Kidney glomerular epithelial cell (primary cell): ENCODE data around the gene ARID5B.

Experiments used
- DNase-seq: peaks from one replicate; lab custom pipeline; 2025; lab: John Stamatoyannopoulos, UW

ARID5B gene

DNA sequence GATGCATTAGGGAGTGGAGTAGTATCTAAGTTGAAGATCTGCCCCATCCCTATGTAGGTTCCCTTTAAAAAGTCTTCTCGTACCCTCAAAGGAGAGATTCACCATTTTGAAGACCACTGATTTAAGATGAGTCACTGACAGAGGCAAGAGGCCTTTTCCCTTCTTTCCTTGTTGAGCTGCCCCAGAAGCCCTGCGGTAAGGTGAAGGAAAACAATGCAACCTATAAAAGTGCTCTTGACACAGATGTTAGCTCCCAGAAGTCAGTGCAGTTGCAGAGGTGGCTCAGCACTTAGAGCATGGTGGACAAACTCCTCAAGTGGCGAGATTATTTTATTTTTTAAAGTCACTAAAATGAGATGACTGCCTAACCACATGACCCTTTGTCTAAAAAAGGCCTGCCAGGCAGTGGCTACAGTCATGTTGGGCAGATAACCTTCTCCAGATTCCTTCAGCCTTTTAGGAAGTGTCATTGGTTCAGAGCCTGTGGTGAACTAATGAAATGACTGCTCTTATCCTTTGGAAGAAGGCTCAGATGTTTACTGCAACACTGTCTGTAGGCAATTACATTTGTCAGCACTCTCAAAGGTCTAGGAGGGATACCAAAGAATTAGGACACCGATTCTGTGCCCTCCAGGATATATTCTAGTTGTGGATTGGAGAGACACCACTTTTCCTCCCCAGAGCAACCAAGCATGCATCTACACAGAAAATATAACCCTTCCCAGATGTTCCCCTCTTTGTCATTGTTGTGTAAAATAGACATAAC is 88.7 kb downstream of the ARID5B start:
- DNase-seq = no peak

DNA sequence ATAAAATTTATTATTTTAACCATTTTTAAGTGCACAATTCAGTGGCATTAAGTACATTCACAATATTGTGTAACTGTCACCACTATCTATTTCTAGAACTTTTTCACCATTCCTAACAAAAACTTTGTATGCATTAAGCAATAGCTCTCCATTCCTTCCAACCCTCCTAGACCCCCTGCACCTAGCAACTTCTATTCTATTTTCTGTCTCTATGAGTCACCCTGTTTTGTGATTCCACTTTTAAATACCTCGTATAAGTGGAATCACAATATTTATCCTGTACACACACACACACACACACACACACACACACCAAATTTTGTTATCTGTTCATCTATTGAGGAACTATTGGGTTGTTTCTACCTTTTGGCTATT is 89.2 kb downstream of the ARID5B start:
- DNase-seq = no peak

DNA sequence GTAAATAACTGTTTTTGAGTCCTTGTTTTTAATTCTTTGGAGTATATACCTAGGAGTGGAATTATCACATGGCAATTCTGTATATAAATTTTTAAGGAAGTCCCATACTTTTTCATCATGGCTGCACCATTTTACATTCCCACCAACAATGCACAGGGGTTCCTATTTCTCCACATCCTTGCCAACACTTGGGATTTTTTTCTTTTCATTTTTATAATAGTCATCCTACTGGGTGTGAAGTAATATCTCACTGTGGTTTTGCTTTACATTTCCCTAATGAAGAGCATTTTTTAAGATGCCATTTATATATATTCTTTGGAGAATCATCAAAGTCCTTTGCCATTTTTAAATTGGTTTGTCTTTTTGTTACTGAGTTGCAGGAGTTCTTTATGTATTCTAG is 89.7 kb downstream of the ARID5B start:
- no peak for DNase-seq

DNA sequence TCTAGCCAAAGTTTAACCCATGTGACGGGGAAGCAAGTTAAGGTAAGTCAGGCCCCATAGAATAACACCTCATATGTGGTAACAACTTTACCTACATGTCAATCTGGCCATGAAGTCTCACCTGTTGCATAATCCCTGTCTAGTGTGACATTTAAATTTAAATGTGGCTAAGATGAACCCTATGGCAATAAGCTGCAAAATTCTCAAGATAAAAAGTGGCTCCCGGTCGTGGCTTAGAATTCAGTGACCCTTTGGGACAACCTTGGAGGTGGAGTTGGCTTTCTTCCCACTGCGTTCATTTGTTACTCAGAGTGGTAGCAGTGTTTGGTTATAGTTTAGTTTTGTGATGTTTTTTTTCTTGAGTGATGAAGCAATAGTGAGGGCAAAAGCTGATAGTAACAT is 90.6 kb downstream of the ARID5B start:
- DNase-seq = no peak

DNA sequence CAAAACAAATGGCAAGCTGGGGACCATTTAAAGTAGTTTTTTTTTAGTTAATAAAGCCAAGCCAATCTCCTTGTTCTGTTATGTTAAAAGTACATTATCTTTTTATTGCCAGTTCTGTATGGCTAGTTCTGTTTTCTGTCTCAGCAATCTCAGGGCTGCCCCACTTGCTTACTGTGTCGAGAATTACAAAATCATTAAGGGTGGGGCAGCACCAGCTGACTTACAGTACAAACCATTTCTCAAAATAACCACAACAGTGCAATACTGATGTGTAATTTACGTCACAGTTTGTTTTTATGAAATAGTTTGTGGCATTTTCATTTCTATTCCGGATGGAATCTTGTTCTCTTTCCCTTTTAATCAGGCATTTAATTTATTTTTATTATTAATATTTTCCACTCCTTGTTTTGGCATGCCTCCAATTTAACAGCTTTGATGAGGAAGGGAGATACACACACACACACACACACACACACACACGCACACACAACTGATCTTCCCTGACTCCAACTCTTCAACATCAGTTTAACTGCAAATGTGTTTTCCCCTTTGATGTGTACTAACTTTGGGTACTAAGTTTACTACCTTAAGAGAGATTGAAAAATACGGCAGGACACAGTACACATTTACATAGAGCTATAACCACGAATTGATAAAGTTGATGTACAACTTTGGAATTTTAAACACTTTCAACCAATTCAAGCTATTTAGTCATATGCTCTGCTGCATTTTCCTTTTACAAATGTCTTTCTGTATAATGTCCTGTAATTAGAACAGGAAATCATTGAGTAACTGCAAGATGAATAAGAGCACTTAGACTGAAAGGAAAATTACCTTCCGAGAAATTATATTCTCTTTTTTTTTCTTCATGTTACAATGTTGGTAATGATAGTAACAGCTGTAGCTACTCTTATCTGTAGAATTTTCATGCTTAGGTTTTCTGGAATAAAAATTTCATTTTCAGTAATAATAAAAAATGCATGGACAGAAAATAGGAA is 91.5 kb downstream of the ARID5B start:
- DNase-seq = no peak

DNA sequence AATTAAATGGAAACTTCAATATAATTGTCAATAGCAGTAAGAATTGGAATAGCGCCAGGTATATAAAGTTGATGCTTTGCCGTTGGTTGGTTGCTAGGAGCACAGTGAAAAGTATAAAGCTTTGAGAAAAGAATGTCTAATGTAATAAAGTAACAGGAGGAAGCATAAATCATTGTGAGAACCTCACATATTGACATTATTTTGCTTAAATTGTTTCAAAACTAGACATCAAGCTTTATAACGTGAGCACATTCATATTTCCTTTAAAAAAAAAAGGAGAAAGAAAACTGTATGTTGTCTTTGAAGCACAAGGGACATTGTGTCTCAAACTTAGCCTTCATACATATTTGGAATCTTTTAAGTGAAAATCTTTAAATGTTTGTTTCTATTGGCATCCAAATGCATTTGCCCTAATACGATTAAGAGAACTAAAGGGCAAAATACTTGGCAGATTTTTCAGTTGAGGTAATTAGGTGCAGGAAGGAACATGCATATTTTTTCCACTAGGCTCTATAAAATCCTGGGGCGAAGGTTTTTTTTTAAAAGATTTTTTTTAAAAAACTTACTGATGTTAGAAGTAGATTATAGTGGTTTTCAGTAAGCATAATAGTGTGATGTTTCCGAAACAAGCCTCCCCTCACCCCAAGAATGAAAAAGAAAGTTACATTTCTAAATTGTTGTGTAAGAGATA is 92.4 kb downstream of the ARID5B start:
- DNase-seq = no peak

DNA sequence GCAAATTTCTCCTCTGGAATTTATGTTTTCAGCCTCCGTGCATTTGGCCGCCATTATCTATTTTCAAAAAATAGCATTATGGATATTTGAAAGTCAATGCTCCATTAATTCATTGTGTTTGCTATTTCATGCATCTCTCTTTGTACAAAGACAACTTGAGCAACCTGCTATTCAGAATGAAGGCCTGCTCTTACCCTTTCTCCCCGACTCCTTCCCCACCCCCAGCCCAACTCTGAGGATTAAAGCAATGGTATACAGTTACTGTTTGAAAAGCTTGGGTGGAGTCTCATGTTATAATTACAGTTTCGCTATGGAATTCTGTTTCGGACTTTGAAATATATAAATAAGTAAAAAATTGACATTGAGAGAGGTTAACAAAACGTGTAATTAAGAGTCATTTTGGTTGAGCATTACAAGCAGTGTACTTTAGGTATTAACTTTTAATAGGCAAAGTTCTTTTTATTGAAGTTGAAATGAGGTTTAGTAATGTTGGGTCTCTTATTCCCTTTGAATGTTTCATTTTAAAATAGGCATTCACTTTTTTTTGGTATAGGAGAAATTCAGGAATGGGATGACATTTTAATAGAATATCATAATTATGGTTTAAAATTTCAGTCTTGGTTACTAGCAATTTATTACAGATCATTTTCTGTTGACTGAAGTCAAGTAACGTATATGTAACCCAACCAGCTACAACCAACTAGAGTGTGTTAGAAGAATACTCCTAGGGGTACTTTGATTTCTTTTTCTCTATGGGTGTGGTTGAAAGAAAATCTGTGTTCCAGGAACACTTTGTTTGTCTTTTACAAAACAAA is 93.1 kb downstream of the ARID5B start:
- DNase-seq = no peak

DNA sequence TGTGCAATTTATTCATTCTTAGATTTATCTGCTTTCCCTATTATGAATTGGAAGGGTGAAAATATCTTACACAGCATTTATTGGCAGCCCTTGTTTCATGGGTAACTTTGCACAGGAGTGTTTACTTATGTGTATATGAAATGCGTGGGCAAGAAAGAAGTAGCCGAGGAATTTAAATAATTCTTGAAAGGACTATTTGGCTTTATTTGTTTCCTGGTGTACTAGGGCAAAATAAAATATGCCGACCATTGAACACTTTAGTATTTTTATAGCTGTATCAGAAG is 93.7 kb downstream of the ARID5B start:
- no peak for DNase-seq

DNA sequence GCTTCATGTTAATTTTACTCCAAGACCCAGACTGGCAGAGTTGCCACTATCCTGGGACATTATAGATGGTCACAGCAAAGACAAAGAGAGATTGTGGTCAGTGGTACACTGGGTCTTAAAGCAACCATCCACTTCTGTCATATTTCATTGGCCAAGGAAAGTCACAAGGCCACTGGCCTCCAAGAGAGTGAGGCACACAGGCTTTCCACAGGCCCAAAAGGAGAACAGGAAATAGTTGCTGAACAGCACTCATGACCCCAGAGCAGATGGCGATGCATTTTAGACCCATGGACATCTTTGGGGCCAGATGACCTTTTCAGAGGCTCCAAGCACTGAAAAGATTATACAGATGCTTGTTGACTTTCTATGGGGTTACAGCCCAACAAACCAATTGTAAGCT is 97.4 kb downstream of the ARID5B start:
- no peak for DNase-seq

DNA sequence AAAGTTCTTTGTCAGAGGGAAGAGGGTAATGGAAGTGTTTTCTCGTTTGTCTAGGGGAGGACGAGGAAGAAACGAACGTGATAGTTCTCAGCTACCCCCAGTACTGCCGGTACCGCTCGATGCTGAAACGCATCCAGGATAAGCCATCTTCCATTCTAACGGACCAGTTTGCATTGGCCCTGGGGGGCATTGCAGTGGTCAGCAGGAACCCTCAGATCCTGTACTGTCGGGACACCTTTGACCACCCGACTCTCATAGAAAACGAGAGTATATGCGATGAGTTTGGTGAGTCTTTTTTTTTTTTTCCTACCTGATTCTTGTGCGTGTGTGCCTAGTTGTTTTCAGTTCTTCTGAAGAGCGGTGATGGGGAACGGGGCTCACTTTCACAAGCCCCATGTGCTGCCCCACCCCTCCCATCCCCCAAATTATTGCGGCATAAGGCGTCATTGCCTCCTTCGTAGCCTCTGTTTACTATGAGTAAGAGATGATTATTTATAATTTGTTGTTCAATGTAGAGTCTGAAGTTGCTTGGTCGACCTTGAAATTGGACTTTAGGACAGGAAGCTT is 98.6 kb downstream of the ARID5B start:
- no peak for DNase-seq

DNA sequence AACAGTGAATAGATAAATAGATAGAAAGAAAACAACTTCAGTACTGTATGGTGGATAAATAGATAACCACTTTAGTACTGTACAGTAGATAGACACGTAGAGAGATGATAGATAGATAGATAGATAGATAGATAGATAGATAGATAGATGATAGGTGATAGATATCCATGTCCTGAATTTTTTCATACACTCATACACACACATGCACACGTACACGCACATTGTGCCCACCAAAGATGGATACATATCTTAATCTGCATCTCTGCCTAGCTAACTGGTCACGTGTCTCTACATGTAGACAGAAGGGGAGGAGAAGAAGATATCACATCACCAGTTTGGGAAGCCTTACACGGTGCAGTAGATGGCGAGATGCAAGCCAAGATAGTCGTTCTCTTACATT is 99.2 kb downstream of the ARID5B start:
- no peak for DNase-seq

DNA sequence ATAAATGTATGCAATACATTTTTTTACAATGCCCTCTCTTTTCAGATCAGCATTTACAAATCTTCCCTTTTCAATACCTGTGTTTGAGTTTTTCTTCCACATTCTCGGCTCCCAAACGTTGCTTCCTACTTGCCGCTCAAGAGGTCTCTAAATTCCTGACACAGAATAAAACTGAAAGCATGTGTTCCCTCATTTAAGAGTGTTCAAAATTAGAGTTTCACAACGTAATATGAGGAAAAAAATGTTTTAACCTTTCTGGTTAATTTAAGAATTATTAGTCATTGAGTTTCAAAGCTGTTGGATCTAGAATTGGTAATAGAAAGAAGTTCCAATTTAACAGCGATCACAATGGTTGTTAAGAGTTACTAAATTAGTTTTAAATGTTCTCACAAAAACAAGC is 100.4 kb downstream of the ARID5B start:
- DNase-seq = no peak

DNA sequence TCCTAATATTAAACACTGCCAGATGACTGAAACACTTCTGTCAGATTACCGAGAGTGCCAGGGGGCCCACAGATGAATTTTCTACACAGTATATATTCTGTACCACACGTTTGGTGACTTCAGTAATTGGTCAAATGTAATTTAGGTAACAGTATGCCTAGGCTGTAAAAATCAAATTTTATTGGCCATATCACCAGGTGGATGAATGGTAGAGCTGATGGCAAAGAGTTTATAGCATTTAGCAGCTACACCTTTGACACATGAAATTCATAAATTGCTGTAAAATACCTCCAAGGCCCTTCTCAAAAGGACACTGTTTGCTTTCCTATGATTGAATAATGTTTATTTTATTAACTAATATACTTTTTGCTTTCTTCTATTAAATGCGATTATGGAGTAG is 101.3 kb downstream of the ARID5B start:
- no peak for DNase-seq

DNA sequence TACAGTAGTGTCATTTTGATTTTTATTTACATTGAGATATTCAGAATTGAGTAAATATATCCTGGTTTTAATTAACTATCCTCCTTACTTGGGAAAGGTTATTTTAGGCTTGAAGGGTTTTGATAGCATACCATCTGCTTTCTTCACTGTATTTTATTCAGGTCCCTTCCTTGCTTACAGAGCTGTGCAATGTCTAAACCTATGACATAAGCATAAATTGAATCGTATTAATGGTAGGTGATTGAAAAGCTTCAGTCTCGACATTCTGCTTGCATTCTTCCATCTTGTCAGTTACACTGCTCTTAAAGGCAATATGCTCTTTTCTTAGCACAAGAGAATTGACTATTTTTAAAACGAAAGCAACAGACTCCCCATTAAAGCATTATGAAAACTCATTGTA is 102.5 kb downstream of the ARID5B start:
- DNase-seq = no peak

DNA sequence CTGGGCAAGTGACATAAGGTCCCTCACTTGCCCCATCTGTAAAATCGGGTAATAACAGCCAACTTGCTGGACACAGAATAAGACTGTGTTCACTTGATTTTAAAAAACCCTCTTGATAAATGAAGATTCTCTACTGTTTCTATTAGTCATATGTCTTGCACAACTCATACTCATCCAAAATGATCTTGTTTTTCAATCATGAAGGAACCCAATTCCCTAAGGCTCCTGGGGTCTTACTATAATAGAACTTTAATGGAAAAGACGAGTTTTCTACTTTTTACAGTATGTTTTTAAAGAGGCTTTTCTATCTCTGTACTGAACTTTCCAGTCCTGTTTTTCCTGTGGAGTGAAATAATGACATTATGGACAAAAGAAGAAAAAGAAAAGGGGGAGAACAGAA is 103.8 kb downstream of the ARID5B start:
- DNase-seq = no peak

DNA sequence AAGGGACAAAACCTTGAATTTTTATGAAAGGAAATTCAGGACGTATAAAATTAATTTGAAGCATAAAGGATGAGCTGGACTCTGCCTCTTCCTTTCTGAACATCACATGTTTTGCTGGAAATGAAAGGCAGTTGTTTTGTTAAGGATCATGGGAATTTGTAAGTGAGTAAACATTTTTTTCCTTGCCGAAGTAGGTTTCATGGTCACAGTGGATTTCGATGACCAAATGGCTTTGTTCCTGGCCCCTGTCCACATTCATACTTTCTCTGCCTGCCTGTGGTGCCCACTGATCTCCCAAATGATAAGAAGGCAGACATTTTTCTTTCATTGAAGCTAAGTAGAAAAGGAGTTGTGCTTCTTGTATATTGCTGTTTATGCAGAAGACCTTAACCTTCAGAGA is 104.2 kb downstream of the ARID5B start:
- no peak for DNase-seq

DNA sequence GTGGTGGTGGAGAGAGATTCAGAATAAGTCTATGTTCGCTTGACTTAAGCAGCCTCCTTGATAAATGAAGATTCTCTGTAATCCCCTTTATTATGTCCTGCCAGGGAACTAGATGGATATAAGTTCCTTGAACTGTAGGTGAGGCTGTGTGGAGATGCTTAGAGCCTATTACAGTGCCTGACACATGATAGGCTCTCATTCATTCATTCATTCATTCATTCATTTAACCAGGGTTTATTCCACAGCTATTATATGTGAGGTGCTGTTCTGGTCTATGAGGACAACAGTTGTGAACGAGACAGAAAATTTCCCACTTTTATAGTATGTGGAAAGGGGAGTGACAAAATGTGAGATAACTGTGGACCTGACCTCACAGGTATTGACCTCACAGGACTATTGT is 105.6 kb downstream of the ARID5B start:
- DNase-seq = no peak

DNA sequence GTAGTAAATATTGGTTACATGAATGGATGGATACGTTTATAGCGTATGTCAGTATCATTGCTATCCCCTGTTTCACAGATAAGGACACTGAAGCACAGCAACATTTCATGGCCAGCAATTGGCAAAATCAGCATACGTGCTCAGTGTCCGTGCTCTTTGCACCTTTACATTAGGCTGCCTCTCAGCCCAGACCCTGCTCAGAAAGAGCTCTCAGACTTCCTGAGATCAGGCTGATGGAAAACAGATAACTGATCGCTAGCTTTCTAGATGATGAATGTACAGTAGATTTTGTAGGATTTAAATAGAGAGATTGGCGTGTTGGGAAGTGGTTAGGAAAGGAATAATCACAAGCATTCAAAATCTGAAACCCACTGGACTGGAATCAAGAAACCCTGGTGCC is 106.7 kb downstream of the ARID5B start:
- no peak for DNase-seq

DNA sequence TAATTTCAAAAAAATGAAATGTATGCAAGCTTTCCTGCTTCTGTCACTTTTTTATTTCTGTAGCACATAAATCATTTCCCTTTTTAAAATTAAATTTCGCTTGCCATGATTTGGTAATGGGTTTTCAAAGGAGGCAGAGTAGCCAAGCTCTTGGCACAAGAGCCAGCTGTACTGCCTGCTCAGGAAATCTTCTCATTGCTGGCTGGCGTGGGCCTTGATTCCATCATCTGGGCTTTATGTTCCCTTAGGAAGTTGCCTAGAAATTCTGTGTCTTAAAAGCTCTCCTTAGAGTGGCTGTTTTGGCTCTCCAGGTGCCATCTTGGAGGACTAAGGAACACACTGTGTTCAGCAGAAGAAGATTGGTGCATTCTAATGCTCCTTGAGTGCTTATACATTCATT is 107.4 kb downstream of the ARID5B start:
- no peak for DNase-seq

DNA sequence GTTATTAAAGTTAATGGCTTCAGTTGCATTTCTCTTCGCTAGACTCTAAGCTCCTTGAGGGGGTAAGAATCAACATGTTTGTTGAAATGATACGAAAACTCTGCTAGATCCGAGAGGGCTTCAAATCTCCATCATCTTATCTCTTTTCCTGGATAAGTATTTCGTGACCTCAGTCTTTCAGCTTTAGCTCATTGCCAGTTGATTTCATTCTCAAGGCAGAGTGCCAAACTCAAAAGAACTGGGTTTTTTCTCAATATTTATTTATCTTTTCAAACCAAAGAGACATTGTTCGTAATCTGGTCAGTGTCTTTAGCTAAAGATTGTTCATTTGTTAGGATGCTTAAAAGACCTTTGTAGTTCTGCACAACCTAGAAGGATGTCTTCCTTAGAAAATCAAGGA is 108.9 kb downstream of the ARID5B start:
- DNase-seq = no peak

DNA sequence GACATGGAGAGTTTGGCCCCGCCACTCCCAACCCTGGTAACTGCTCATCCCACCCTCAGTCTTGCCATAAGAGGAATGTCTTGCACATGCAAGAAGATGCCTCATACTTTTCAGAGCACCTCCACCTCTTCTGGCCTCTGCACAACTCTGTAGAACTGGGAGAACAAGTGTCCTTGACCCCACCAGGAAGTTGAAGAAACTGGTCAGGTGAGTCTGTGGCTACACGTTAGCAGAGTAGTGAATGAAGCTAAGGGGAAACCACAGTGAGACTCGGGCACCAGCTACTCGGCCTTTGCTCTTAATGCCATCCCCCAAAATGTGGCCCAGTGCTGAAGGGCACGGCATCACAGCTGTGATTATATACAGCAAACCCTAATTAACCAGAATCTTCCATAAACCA is 110.1 kb downstream of the ARID5B start:
- DNase-seq = no peak

DNA sequence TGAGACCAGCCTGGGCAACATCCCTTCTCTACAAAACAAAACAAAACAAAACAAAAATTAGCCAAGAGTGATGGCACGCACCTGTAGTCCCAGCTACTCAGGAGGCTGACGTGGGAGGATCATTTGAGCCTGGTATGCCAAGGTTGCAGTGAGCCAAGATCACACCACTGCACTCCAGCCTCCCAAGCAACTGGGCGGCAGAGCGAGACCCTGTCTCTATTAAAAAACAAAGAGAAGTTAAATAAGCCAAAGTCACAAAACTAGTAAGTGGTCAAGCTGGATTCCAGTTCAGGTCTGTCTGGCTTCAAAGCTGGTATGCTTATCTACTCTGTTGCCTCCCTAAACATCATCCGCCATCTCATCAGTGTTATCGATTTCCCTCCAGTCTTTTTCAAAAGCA is 110.8 kb downstream of the ARID5B start:
- DNase-seq = no peak
